GM21723 (cell line): Measurements from ENCODE around the gene ATP6V1G2.
"Not testable (repeated sequence)": the region's sequence is repeated elsewhere in the genome, so short reads cannot be mapped to it uniquely, and the experiment has no call there.

Experiments
- ATAC-seq: cut with Tn5 transposase; IDR thresholded peaks from one replicate; pipeline ENCODE4 v1.9.1; 2021; ENCODE audit warnings: mild to moderate bottlenecking, moderate library complexity; ENCODE audit not compliant: unreplicated experiment

The ATP6V1G2 gene

GRCh38 chr6:31529329-31530150 lies 16.9 kb downstream of the ATP6V1G2 start:
- no peak for ATAC-seq

GRCh38 chr6:31528821-31529328 lies 17.5 kb downstream of the ATP6V1G2 start, which contains the start of gene MCCD1:
Gene MCCD1, plus strand, starts transcription at chr6:31528962. Its CDS starts 53 bp downstream, at chr6:31529015.
- no peak for ATAC-seq

- ATAC-seq = no peak
Measured at GRCh38 chr6:31528307-31528777, 18.1 kb downstream of the ATP6V1G2 start.

- ATAC-seq = no peak
Measured at GRCh38 chr6:31525932-31526591, 20.3 kb downstream of the ATP6V1G2 start.

- no peak for ATAC-seq
Measured at GRCh38 chr6:31525553-31525931, 20.9 kb downstream of the ATP6V1G2 start.

GRCh38 chr6:31521835-31522234 lies 24.6 kb downstream of the ATP6V1G2 start:
- ATAC-seq = no peak

GRCh38 chr6:31513456-31514165 lies 32.8 kb downstream of the ATP6V1G2 start:
- no peak for ATAC-seq

- ATAC-seq = no peak
Measured at GRCh38 chr6:31510007-31510406, 36.4 kb downstream of the ATP6V1G2 start.

GRCh38 chr6:31509036-31509435 lies 37.4 kb downstream of the ATP6V1G2 start:
- ATAC-seq = not testable (repeated sequence)

GRCh38 chr6:31502586-31502985 lies 43.8 kb downstream of the ATP6V1G2 start:
- no peak for ATAC-seq

GRCh38 chr6:31499648-31500047 lies 46.8 kb downstream of the ATP6V1G2 start:
- ATAC-seq = not testable (repeated sequence)

- ATAC-seq = no peak
Measured at GRCh38 chr6:31498748-31499147, 47.7 kb downstream of the ATP6V1G2 start.

GRCh38 chr6:31497531-31498476 lies 48.6 kb downstream of the ATP6V1G2 start, which contains the start of gene MICB:
Gene MICB, plus strand, starts transcription at chr6:31498145. Its CDS starts 49 bp downstream, at chr6:31498194.
- peak; percentile 54 for ATAC-seq

- ATAC-seq = not testable (repeated sequence)
Measured at GRCh38 chr6:31496826-31497225, 49.6 kb downstream of the ATP6V1G2 start.

GRCh38 chr6:31495580-31495979 lies 50.8 kb downstream of the ATP6V1G2 start:
- no peak for ATAC-seq
